Astrocyte (in vitro differentiated cells and primary cell): ENCODE measurements around the gene RPL10. TPM values are rescaled to one million over a fixed set of nuclear protein-coding genes. Genes with fewer than 3 reads are reported as not detected.

Experiments
- DNase-seq: peaks from one replicate; pipeline ENCODE4 v3.0.0-alpha.2; 2010; ENCODE audit warnings: low read depth
- FAIRE-seq: peaks from 2 replicates; lab custom pipeline; 2011; peaks lifted over from hg19 to GRCh38; lab: Jason Lieb, UNC
- H2AFZ ChIP-seq: 2 replicates; pipeline ENCODE4 v1.6.0; 2012; ENCODE audit warnings: low read depth, low read length, inconsistent platforms
- H3K27ac ChIP-seq: 2 replicates; pipeline ENCODE4 v1.5.1; 2011; ENCODE audit warnings: low read depth, low read length, inconsistent platforms
- H3K27me3 ChIP-seq: 2 replicates; pipeline ENCODE4 v1.6.0; 2011; ENCODE audit warnings: low read length, inconsistent platforms; ENCODE audit not compliant: insufficient read depth
- H3K36me3 ChIP-seq: 2 replicates; pipeline ENCODE4 v1.5.1; 2011; ENCODE audit warnings: low read length, inconsistent platforms; ENCODE audit not compliant: insufficient read depth
- H3K4me1 ChIP-seq: 2 replicates; pipeline ENCODE4 v1.5.1; 2011; ENCODE audit warnings: low read length, inconsistent platforms; ENCODE audit not compliant: insufficient read depth
- H3K4me2 ChIP-seq: 2 replicates; pipeline ENCODE4 v1.6.0; 2012; ENCODE audit warnings: low read length, inconsistent platforms
- H3K4me3 ChIP-seq: 2 replicates; pipeline ENCODE4 v1.5.1; 2011; ENCODE audit warnings: low read depth, mild to moderate bottlenecking, low read length, inconsistent platforms; ENCODE audit not compliant: insufficient read depth
- H3K79me2 ChIP-seq: 2 replicates; pipeline ENCODE4 v1.6.0; 2012; ENCODE audit warnings: mild to moderate bottlenecking, low read length, inconsistent platforms; ENCODE audit not compliant: insufficient read depth
- H3K9ac ChIP-seq: 2 replicates; pipeline ENCODE4 v1.6.0; 2012; ENCODE audit warnings: mild to moderate bottlenecking, low read length, inconsistent platforms
- H3K9me3 ChIP-seq: 2 replicates; pipeline ENCODE4 v1.5.1; 2012; ENCODE audit warnings: low read depth, mild to moderate bottlenecking, low read length, inconsistent platforms; ENCODE audit not compliant: insufficient read depth
- H4K20me1 ChIP-seq: 2 replicates; pipeline ENCODE4 v1.6.0; 2012; ENCODE audit warnings: low read length, inconsistent platforms; ENCODE audit not compliant: insufficient read depth
- H3K27ac Mint-ChIP-seq: one replicate; pipeline ENCODE4 v1.8.0; 2021; ENCODE audit warnings: mild to moderate bottlenecking, mixed read lengths; ENCODE audit not compliant: unreplicated experiment
- H3K27me3 Mint-ChIP-seq: one replicate; pipeline ENCODE4 v1.8.0; 2021; ENCODE audit warnings: low read depth, mixed read lengths; ENCODE audit not compliant: unreplicated experiment
- H3K36me3 Mint-ChIP-seq: one replicate; pipeline ENCODE4 v1.8.0; 2021; ENCODE audit warnings: low read depth, mixed read lengths; ENCODE audit not compliant: unreplicated experiment
- H3K4me1 Mint-ChIP-seq: one replicate; pipeline ENCODE4 v1.8.0; 2021; ENCODE audit warnings: low read depth, mixed read lengths; ENCODE audit not compliant: unreplicated experiment
- H3K4me3 Mint-ChIP-seq: one replicate; pipeline ENCODE4 v1.8.0; 2021; ENCODE audit warnings: mild to moderate bottlenecking, moderate library complexity, mixed read lengths; ENCODE audit not compliant: unreplicated experiment
- H3K9me3 Mint-ChIP-seq: one replicate; pipeline ENCODE4 v1.8.0; 2021; ENCODE audit warnings: mild to moderate bottlenecking, mixed read lengths; ENCODE audit not compliant: unreplicated experiment
- CTCF ChIP-seq: IDR thresholded peaks from 2 replicates; pipeline ENCODE4 v1.5.1; 2011; ENCODE audit warnings: low read depth, mild to moderate bottlenecking, inconsistent platforms, low read length, moderate library complexity; ENCODE audit not compliant: insufficient read depth
- EZH2 ChIP-seq: IDR thresholded peaks from 2 replicates; pipeline ENCODE4 v1.6.1; 2012; ENCODE audit warnings: mild to moderate bottlenecking, low read length, inconsistent platforms; ENCODE audit not compliant: insufficient read depth
- total RNA-seq: library from RNA; stranded (reverse); gene quantifications from 2 replicates; pipeline ENCODE4 v1.2.1, GENCODE V29; 2021

The RPL10 gene
- total RNA-seq, 1 donor from 2014 or later = 1,967 TPM

GRCh38 chrX:154409222-154409871, 11.2 kb downstream of the RPL10 start, which contains the start of gene DNASE1L1:
Gene DNASE1L1 (minus strand): TSS chrX:154409254. CDS start chrX:154405568, 3,686 bp downstream.
- H3K9me3 ChIP-seq = no peaks in the 10 kb centered on the region
- no peaks in the 10 kb centered on the region for H3K36me3 ChIP-seq
- peak within 1 kb of the TSS; percentile 93 for H3K27ac Mint-ChIP-seq
- DNase-seq (peak; percentile 82), FAIRE-seq (peak; percentile 55)
- peak within 1 kb of the TSS; percentile 66 for H2AFZ ChIP-seq
- H3K4me1 ChIP-seq = peaks cover 17% of the 10 kb centered on the region
- H4K20me1 ChIP-seq = no peaks in the 10 kb centered on the region
- H3K27me3 ChIP-seq = no peaks in the 10 kb centered on the region
- H3K4me3 Mint-ChIP-seq = peak within 1 kb of the TSS; percentile 84
- peak within 1 kb of the TSS; percentile 69 for H3K4me3 ChIP-seq
- H3K4me1 Mint-ChIP-seq = peaks cover 2% of the 10 kb centered on the region
- no peaks in the 10 kb centered on the region for H3K27me3 Mint-ChIP-seq
- H3K9me3 Mint-ChIP-seq = no peaks in the 10 kb centered on the region
- H3K27ac ChIP-seq = peak within 1 kb of the TSS; percentile 84
- TF ChIP-seq EZH2 = no peak
- no peak for TF ChIP-seq CTCF
- peak within 1 kb of the TSS; percentile 97 for H3K4me2 ChIP-seq
- H3K9ac ChIP-seq = peak within 1 kb of the TSS; percentile 88
- peaks cover 15% of the 10 kb centered on the region for H3K79me2 ChIP-seq
- no peaks in the 10 kb centered on the region for H3K36me3 Mint-ChIP-seq

- Mint-ChIP-seq H3K36me3 (no peaks in the 10 kb centered on the region), H3K4me3 (peak overlapping the region; percentile 72), H3K27me3 (no peaks in the 10 kb centered on the region), H3K4me1 (peaks cover 2% of the 10 kb centered on the region), H3K9me3 (no peaks in the 10 kb centered on the region), H3K27ac (no peak overlapping the region)
- peak overlapping the region; percentile 84 for H3K4me2 ChIP-seq
- H3K9me3 ChIP-seq = no peaks in the 10 kb centered on the region
- peak overlapping the region; percentile 60 for H3K4me3 ChIP-seq
- no peaks in the 10 kb centered on the region for H3K36me3 ChIP-seq
- DNase-seq = peak; percentile 23
- peak; percentile 43 for FAIRE-seq
- H3K79me2 ChIP-seq = peaks cover 15% of the 10 kb centered on the region
- peak overlapping the region; percentile 53 for H3K27ac ChIP-seq
- peak overlapping the region; percentile 71 for H2AFZ ChIP-seq
- H3K27me3 ChIP-seq = no peaks in the 10 kb centered on the region
- no peaks in the 10 kb centered on the region for H4K20me1 ChIP-seq
- no peak for TF ChIP-seq CTCF
- no peak for TF ChIP-seq EZH2
- peak overlapping the region; percentile 77 for H3K9ac ChIP-seq
- H3K4me1 ChIP-seq = peaks cover 17% of the 10 kb centered on the region
Observed at GRCh38 chrX:154411981-154412340, 13.8 kb downstream of the RPL10 start.

- H3K4me1 ChIP-seq = peaks cover 17% of the 10 kb centered on the region
Observed at GRCh38 chrX:154412468-154412867, 14.3 kb downstream of the RPL10 start.

More at GRCh38 chrX:154412468-154412867, 14.3 kb downstream of the RPL10 start:
- no peak for TF ChIP-seq CTCF
- TF ChIP-seq EZH2 = no peak
- Mint-ChIP-seq H3K27ac (no peak overlapping the region), H3K27me3 (no peaks in the 10 kb centered on the region), H3K9me3 (no peaks in the 10 kb centered on the region), H3K4me1 (peaks cover 2% of the 10 kb centered on the region), H3K4me3 (peak overlapping the region; percentile 72), H3K36me3 (no peaks in the 10 kb centered on the region)
- Histone ChIP-seq H3K4me2 (peak overlapping the region; percentile 84), H2AFZ (no peak overlapping the region), H3K36me3 (no peaks in the 10 kb centered on the region), H3K9me3 (no peaks in the 10 kb centered on the region), H3K27ac (no peak overlapping the region), H3K9ac (peak overlapping the region; percentile 77), H4K20me1 (no peaks in the 10 kb centered on the region), H3K79me2 (peaks cover 15% of the 10 kb centered on the region), H3K4me3 (peak overlapping the region; percentile 60), H3K27me3 (no peaks in the 10 kb centered on the region)
- no peak for FAIRE-seq
- no peak for DNase-seq
